Osteoblast (primary cell): ENCODE results near the gene P4HTM. TPM values are rescaled to one million over a fixed set of nuclear protein-coding genes. Genes with fewer than 3 reads are reported as not detected.

Source experiments
- DNase-seq: peaks from one replicate; pipeline ENCODE4 v3.0.0; 2011; ENCODE audit warnings: low spot score, mixed read lengths; ENCODE audit not compliant: insufficient read length; ENCODE audit errors: missing footprints
- H2AFZ ChIP-seq: 2 replicates; pipeline ENCODE4 v1.6.0; 2011; ENCODE audit warnings: mild to moderate bottlenecking, low read length
- H3K27ac ChIP-seq: 2 replicates; pipeline ENCODE4 v1.5.1; 2011; ENCODE audit warnings: mild to moderate bottlenecking, low read depth, low read length, moderate library complexity
- H3K27me3 ChIP-seq: 2 replicates; pipeline ENCODE4 v1.6.0; 2012; ENCODE audit warnings: mild to moderate bottlenecking, control low read depth, inconsistent platforms, low read length, moderate library complexity; ENCODE audit not compliant: insufficient read depth
- H3K36me3 ChIP-seq: 2 replicates; pipeline ENCODE4 v1.5.1; 2011; ENCODE audit warnings: mild to moderate bottlenecking, low read length, control low read depth, moderate library complexity; ENCODE audit not compliant: insufficient read depth
- H3K4me1 ChIP-seq: 2 replicates; pipeline ENCODE4 v1.5.1; 2011; ENCODE audit warnings: mild to moderate bottlenecking, low read length, control low read depth, moderate library complexity; ENCODE audit not compliant: insufficient read depth
- H3K4me2 ChIP-seq: 2 replicates; pipeline ENCODE4 v1.6.0; 2011; ENCODE audit warnings: mild to moderate bottlenecking, low read length; ENCODE audit not compliant: insufficient read depth
- H3K4me3 ChIP-seq: fragments of 200-600 bp; sonication (generic); 3 replicates; pipeline ENCODE4 v1.5.1; 2012; ENCODE audit warnings: mild to moderate bottlenecking, low read length, inconsistent platforms; ENCODE audit not compliant: insufficient read depth
- H3K79me2 ChIP-seq: 2 replicates; pipeline ENCODE4 v1.6.0; 2012; ENCODE audit warnings: mild to moderate bottlenecking, low read length, control low read depth, inconsistent platforms; ENCODE audit not compliant: insufficient read depth
- H3K9me3 ChIP-seq: 2 replicates; pipeline ENCODE4 v1.5.1; 2011; ENCODE audit warnings: low read depth, low read length, control low read depth
- H4K20me1 ChIP-seq: 2 replicates; pipeline ENCODE4 v1.6.0; 2012; ENCODE audit warnings: mild to moderate bottlenecking, low read length, control low read depth; ENCODE audit not compliant: insufficient read depth
- total RNA-seq: library from RNA; depleted of rRNA; stranded (reverse); fragments of >200 nt; gene quantifications from 2 replicates; pipeline ENCODE4 v1.2.3, GENCODE V29; 2012
- TF ChIP-seq, protein P1 (sequence below): IDR thresholded peaks from 2 replicates; pipeline ENCODE4 v1.5.1; 2011; ENCODE audit warnings: mild to moderate bottlenecking, low read depth, low read length, moderate library complexity; ENCODE audit errors: extremely low read depth

The P4HTM gene, protein sequence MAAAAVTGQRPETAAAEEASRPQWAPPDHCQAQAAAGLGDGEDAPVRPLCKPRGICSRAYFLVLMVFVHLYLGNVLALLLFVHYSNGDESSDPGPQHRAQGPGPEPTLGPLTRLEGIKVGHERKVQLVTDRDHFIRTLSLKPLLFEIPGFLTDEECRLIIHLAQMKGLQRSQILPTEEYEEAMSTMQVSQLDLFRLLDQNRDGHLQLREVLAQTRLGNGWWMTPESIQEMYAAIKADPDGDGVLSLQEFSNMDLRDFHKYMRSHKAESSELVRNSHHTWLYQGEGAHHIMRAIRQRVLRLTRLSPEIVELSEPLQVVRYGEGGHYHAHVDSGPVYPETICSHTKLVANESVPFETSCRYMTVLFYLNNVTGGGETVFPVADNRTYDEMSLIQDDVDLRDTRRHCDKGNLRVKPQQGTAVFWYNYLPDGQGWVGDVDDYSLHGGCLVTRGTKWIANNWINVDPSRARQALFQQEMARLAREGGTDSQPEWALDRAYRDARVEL
- 31.8 and 32.4 TPM in 2 replicates for total RNA-seq

DNA sequence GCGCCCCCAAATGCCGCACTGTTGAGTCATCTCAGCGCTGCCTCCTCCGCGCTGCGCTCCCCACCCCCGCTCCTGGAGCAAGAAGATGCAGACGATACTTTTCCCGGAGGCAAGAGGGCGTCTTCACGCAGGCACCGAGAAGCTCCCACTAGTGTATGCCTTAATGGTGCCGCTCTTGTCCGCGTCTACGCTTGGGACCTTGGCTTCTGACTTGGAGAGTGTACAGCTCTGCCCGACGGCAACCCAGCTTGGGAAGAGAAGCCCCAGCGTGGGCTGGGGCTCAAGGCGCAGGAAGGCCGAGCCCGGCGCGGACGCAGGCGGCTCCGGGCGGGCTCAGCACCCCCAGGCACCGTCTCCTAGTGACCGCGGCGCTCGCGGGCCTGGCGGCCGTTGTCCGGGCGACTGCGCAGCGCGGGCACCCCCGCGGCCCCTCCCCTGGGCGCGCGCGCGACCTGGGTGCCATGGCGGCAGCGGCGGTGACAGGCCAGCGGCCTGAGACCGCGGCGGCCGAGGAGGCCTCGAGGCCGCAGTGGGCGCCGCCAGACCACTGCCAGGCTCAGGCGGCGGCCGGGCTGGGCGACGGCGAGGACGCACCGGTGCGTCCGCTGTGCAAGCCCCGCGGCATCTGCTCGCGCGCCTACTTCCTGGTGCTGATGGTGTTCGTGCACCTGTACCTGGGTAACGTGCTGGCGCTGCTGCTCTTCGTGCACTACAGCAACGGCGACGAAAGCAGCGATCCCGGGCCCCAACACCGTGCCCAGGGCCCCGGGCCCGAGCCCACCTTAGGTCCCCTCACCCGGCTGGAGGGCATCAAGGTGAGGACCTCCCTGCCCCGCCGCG, at the start of gene P4HTM:
Gene P4HTM (plus strand): TSS at position 446 of the 840 bp plus-strand sequence. CDS start 16 bp downstream, at position 462.
- Histone ChIP-seq H3K36me3 (peaks cover 14% of the 10 kb centered on the region), H3K4me2 (peak within 1 kb of the TSS; percentile 88), H3K4me3 (peak within 1 kb of the TSS; percentile 89), H3K27ac (peak within 1 kb of the TSS; percentile 90), H3K4me1 (peaks cover 22% of the 10 kb centered on the region), H3K79me2 (peaks cover 42% of the 10 kb centered on the region), H3K27me3 (no peaks in the 10 kb centered on the region), H2AFZ (peak within 1 kb of the TSS; percentile 73), H3K9me3 (no peaks in the 10 kb centered on the region), H4K20me1 (peaks cover 8% of the 10 kb centered on the region)
- TF ChIP-seq, protein P1, sequence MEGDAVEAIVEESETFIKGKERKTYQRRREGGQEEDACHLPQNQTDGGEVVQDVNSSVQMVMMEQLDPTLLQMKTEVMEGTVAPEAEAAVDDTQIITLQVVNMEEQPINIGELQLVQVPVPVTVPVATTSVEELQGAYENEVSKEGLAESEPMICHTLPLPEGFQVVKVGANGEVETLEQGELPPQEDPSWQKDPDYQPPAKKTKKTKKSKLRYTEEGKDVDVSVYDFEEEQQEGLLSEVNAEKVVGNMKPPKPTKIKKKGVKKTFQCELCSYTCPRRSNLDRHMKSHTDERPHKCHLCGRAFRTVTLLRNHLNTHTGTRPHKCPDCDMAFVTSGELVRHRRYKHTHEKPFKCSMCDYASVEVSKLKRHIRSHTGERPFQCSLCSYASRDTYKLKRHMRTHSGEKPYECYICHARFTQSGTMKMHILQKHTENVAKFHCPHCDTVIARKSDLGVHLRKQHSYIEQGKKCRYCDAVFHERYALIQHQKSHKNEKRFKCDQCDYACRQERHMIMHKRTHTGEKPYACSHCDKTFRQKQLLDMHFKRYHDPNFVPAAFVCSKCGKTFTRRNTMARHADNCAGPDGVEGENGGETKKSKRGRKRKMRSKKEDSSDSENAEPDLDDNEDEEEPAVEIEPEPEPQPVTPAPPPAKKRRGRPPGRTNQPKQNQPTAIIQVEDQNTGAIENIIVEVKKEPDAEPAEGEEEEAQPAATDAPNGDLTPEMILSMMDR: peak; percentile 38
- peak; percentile 98 for DNase-seq

DNA sequence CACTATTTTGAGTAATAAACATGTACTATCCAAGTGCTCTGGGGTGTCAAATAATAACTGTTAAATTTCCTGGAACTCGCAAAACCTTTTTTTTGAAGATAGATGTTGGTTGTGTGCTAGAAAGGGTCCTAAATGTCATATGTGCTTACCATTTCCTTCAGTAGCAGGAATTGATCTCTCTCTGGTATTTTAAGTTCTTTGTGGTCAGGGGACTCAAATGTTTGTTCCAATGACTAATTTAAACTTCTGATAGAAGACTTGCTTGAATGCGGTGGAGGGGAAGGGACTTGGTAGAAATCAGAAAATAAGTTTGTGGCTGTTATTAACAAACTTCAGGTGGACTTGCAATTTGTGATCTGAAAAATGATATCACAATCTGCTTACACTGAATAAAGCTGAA, 44.6 kb upstream of the P4HTM start:
- Histone ChIP-seq H2AFZ (no peak overlapping the region), H3K4me1 (no peaks in the 10 kb centered on the region), H3K4me3 (no peak overlapping the region), H4K20me1 (peaks cover 3% of the 10 kb centered on the region), H3K4me2 (no peak overlapping the region), H3K79me2 (peaks cover 70% of the 10 kb centered on the region), H3K27me3 (no peaks in the 10 kb centered on the region), H3K27ac (no peak overlapping the region), H3K36me3 (peaks cover 6% of the 10 kb centered on the region), H3K9me3 (no peaks in the 10 kb centered on the region)
- TF ChIP-seq, protein P1: no peak
- DNase-seq: no peak

DNA sequence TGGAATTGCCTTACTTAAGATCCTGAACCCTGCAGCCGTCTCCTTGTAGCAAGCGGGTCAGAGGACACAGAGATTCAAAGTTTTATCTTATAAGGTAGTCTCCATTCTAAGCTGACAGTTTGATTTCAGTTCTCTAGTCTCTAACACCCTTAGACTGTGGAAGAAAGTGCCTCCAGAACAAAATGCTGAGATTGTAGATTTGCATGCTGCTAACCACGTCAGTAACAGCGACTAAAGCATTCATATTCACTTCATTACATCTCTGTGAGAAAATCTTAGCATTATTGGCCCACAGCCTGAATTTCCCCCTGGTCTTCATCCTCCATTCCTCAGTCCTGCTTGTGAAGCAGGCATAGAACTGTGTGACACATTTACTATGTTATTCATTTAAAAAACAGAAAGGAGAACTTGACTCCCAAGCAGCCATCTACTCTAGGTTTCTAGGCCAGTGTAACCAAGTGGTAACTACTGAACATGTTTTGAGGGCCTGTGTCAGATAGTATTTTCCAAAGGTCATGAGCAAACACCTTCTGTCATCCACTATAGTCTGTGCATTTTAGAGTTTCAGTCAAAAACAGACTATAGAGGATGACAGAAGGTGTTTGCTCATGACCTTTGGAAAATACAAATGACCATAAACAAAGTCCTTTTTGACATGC, 44.0 kb upstream of the P4HTM start:
- no peaks in the 10 kb centered on the region for H3K4me1 ChIP-seq
- peaks cover 6% of the 10 kb centered on the region for H3K36me3 ChIP-seq
- H3K27me3 ChIP-seq: no peaks in the 10 kb centered on the region
- no peak overlapping the region for H3K27ac ChIP-seq
- H4K20me1 ChIP-seq: peaks cover 3% of the 10 kb centered on the region
- no peak overlapping the region for H2AFZ ChIP-seq
- no peaks in the 10 kb centered on the region for H3K9me3 ChIP-seq
- TF ChIP-seq, protein P1: no peak
- H3K4me2 ChIP-seq: no peak overlapping the region
- no peak overlapping the region for H3K4me3 ChIP-seq
- no peak for DNase-seq
- H3K79me2 ChIP-seq: peaks cover 73% of the 10 kb centered on the region
